GM18858 (cell line): ENCODE data around the gene TIMM10B.

Experiments used
- ATAC-seq: cut with Tn5 transposase; IDR thresholded peaks from one replicate; pipeline ENCODE4 v1.9.1; 2021; ENCODE audit not compliant: unreplicated experiment

The TIMM10B gene

DNA sequence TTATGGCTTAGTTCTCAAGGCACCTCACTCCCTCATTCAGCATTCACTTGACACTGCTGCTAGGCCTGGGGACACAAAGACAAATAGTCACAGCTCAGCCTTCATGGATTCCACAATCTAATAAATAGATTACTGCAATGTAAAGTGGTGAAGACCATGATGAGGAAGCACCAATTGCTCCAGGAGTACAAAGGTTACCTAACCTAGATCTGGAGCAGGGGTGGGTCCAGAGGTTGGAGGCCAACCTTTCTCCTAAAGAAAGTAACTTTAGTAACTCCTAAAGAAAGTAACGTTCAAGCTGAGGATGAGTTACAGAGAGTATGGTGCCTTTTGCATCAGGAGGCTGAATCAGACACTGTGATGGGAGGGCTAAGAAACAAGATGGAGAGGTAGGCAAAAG, 11.7 kb upstream of the TIMM10B start:
- no peak for ATAC-seq

DNA sequence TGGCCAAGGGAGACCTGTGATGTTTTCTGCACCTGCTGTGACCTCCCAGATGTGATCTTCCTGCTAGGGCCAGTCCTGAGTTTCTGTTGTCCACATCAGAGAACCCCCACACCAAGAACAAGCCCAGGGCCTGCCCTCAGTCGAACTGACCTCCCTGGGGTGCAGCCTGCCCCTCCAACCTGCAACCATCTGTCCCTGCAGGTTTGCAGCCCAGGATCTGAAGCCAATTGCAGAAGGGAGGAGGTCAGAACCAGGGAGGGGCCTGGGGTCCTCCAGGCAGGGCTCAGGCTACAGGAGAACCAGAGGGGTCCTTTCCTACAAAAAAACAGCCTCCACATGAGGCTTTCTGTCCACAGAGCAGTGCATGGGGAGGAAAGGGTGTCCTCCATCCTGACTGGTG, 8.4 kb upstream of the TIMM10B start:
- ATAC-seq = no peak

DNA sequence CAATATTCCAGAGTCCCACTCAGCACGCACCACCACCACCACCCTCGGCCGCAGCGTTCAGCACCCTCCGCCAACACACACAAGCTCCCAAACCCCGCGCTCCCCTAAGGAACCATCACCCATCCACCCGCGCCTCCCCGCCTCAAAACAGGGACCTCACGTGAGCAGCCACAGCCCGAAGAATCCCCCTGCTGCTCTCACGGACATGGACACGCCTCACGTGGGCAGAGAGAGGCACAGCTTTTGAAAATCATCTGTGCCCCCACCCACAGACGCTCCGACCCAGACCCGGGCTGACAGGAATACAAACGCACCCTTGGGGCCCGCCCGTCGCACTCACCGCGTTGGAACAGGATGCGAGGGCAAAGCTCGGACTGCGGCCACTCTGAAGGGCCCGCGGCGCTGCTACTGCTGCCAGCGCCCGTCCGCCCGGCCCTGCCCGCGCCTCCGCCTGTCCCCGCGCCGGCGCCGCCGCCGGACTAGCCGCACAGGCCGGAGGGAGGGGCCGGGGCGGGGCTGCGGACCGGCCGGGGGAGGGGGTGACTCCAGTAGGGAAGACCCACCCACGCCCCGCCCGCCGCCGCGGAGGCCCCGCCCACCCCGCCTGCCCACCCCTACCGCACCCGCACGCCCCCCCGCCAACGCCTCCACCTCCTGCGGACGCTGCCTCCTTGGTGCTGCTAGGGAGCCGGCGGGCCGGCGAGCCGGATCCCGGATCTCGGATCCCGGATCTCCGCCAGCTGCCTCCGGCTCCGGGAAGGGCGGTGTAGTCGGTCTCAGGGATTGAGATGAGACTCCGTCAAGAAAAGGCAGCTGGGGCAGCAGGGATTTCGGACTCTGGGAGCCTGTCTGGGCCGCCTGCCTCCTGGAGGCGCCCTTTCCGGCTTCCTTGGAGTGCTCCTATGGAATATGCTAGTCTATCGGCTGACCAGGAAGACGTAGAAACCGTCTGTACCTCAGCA, 7.6 kb upstream of the TIMM10B start, which contains the start of gene TRIM3:
TRIM3 (minus strand) TSS at position 491 of the 962 bp plus-strand sequence. CDS start 8,246 bp downstream, outside the sequence.
- ATAC-seq = no peak

DNA sequence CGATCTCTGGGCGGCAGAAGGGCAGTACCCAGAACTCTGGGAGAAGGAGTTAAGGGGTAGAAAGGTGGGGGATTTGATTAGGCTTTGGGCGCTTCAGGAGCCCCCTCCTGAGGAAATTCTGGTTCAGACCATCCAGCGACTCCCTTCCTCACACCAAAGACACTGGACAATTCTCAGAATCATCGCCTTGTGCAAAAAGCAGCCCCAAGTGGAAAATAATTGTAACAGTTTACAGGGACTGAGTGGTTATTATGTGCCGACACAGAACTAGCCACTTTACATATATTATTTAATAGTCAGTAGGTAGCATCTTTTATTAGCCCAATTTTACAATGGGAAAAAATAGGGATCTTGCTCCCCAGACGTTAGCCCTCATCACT, 6.9 kb upstream of the TIMM10B start:
- no peak for ATAC-seq

DNA sequence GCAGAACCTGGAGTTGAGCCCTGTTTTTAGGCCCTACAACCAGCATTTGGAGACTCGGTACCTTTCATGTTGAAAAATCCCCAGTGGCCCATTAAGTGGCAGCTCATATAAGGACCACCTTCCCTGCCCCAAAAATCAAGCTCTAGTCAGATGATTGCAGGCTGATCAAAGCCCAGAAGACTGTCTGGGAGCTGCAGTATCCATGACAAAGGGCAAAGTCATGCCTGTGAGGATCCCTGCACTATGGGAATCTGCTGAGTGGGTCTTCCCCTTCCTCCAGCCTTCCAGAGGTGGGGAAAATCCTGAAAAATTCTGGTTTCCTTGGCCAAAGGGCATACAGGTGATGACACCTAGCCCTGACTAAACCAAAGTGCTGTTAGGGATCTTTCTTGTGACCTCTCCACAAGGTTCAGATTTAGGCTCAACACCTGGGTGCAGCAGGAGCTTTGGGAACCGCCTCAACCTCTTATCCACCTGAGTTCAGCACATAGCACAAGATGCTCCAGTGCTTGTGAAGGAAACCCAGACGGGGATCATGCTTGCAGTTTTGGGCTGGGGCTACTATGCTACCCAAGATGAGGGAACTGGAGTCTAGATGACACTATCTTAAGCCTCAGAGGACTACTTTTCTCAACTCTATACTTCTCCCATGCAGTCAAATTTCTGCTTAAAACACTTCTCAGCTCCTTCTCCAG, 6.3 kb upstream of the TIMM10B start:
- ATAC-seq = no peak

DNA sequence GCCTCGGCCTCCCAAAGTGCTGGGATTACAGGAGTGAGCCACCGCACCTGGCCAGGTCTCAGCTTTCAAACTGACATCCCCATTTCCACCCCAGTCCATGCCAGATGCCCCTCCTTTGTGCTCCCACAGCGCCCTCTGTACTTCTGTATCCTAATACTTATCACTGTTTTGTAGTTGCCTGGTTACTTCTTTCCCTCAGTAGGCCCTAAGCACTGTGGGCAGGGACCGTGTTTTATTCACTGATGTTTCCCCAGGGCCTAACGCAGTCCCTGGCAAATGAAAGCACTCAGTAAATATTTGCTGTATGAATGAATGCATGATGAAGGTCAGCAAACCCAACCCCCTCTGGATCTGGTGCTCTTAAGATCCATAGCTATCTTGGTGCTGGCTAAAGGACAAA, 5.4 kb upstream of the TIMM10B start:
- ATAC-seq = no peak

DNA sequence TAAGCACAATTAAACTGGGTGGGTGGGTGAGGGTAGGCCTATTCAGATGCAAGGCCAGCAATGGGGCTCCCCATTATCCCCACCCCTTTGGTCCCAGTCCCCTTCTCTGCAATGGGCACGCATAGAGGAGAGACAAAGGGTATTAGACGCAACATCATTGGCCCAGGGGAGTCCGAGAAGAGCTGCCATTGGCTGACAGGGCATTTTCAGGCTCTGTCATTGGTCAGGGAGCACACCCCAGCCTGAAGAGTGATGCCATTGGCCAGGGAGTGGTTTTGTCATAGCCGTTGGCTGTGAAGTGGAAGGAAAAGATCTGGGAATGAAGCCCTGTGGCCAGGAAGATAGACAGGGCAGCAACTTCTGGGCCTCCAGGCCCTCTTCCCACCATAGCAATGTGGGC, 4.7 kb upstream of the TIMM10B start:
- ATAC-seq = no peak

DNA sequence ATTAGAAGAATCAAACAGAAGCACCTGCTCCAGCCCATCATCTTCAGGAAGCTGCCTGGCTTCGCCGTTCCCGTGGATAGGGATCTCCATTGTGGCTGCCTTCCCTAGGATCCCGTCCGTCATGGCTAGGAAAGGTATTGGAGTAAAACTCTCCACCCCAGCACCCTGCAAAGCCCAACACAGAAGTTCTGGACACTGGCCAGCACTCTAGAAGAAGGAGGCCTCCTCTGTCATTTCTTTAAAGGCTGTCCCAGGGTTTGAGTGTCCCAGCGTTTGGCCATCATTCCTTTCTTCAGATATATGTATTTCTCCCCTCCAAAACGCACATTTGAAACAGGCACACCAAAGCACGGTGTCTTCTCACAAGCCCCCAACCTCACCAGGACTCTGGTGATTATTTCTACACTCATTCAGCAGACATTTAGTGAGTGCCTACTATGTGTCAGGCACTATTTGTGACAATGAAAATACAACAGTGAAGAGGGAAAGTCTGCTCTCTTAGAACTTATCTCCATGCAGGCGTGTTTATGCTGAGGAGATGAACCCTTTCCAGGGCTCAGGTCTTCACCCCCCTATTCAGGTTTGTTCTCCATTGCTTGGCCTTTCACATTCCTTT, 894 bp upstream of the TIMM10B start:
- no peak for ATAC-seq

DNA sequence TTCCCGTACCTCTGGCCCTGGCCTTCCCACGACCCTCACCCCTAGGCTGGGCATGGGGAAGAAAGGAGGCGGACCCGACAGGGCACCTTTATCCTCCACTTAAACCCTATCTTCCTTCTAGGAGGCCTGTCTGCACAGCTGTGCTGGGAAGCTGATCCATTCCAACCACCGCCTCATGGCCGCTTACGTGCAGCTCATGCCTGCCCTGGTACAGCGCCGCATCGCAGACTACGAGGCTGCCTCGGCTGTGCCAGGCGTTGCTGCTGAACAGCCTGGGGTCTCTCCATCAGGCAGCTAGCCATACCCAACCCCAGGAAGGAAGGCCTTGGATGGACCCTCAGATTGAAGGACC, 599 bp downstream of the TIMM10B start:
- ATAC-seq = no peak

DNA sequence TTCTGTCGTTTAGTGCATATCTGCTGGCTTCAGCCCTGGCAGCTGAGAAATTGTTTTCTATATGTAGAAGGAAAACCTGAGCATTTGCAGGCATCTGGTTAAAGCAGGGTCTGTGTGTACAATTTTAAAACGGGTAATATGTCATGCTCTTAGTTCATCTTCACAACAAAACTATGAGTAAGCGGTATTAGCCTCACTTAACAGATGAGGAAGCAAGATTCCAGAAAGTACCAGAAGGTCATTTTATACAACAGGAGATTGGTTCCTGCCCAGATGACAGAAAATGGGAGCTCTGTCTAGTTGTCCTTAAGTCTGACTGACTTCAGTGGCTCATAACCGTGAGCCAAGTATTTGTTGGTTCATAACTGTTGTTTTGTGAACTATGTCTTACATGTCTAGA, 1.1 kb downstream of the TIMM10B start:
- ATAC-seq = no peak

DNA sequence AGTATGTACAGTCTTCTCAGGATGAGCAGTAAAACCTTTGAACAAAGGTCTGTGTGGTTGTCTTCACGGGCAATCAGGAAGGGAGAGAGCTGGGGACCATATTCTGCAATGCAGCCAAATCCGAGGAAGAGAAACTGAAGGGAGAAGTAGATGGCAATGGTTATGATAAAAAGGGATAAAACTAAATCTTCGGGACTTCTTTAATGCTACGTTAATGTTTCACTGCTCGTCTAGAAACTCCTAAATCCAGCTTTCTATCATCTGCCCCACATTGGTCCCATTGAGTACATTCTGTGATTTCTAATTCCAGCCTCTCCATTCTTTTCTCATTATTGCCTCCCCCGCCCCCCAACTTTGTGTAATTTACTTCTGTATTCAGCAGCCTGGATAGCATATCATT, 1.7 kb downstream of the TIMM10B start:
- ATAC-seq = no peak

DNA sequence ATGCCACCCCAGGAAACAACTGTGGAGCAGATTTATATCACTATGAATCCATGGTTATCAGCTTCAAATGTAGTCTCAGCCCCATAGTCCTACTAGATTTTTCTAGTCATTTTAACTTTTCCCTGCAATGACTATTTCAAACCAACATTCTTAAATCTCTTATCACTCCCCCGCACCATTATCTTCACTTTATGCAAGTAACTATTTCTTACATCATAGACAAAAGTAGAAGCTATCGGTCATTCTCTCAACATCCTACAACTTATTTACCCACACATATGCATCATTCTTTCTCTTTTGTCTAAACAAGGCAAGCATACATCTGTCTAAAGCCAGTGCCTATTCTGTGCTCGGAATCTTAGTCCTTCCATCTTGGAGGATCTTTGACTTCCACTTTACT, 4.4 kb downstream of the TIMM10B start:
- ATAC-seq = no peak

DNA sequence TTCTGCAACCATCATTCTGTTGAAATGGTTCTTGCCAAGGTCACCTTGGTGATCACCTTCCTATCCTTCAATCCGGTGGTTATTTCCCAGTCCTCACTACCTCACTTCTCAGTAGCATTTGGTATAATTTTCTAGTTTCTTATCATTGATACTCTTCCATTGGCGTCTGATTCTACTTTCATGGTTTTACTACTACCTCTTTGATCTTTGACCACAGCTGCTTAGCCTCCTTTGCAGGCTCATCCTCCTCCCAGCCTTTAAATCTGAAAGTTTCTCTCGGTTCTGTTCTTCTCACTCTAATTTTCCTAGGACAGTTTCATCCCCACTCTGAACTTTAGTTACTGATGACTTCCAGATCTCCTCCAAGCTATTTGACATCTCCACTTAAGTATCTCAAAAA, 5.0 kb downstream of the TIMM10B start:
- no peak for ATAC-seq

DNA sequence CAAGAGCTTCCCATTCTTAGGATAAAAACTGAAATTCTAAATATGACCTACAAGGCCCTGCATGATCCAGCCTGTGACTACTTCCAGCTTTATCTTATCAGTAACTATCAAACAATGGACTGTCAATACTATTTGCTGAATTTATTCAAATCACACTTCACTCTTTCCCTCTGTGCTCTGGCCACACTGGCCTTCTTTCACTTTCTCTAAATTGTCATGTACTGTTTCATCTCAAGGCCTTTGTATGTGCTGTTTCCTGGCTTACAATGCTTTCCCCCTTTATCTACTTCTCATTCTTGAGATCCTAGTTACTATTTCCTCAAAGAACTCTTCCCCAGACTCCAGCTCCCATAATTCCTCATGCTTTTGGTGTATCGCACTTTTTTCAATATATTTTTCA, 5.6 kb downstream of the TIMM10B start:
- ATAC-seq = no peak

DNA sequence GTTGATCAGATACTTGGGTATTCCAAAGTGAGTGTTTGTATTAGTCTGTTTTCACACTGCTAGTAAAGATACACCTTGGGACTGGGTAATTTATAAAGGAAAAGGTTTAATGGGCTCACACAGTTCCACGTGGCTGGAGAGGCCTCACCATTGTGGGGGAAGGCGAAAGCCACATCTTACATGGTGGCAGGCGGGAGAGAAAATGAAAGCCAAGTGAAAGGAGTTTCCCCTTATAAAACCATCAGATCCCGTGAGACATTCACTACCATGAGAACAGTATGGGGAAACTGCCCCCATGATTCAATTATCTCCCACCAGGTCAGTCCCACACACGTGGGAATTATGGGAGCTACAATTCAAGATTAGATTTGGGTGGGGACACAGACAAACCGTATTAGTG, 7.0 kb downstream of the TIMM10B start:
- ATAC-seq = no peak

DNA sequence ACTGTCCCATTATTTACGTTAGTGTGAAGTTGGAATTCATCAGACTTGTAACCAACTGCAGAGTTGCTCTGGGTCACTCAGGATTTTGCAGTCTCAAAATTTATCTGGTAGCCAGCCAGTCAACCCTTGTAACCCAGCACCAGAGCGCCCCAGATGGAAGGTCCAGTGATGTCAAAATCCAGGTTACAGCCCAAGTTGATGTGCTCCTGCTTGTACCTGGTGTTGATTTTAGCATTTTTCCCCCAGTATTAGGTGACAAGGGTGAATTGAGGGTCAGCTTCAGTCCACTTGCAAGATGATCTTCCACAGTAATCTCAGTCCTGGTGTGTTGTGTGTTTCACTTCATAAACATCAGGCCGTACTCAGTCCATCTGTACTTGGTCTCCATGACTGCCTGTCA, 7.5 kb downstream of the TIMM10B start:
- no peak for ATAC-seq

DNA sequence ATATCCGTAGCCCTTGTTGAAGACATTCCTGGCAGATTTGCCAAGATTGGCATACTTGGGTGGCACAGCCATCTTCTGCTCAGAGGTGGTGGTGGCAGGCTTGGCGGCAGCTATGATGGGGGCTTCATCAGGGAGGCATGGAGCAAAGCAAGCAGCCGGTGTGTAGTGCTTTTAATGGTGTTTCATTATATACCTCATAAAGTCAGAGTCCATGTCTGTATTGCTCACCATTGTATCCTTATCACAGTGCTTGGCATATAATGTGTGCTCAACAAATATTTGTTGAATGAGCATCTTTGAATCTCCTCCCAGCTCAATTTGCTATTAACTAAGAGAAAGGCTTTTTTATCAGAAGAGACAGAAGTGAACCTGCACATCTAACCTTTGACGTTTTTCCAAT, 8.0 kb downstream of the TIMM10B start:
- no peak for ATAC-seq

DNA sequence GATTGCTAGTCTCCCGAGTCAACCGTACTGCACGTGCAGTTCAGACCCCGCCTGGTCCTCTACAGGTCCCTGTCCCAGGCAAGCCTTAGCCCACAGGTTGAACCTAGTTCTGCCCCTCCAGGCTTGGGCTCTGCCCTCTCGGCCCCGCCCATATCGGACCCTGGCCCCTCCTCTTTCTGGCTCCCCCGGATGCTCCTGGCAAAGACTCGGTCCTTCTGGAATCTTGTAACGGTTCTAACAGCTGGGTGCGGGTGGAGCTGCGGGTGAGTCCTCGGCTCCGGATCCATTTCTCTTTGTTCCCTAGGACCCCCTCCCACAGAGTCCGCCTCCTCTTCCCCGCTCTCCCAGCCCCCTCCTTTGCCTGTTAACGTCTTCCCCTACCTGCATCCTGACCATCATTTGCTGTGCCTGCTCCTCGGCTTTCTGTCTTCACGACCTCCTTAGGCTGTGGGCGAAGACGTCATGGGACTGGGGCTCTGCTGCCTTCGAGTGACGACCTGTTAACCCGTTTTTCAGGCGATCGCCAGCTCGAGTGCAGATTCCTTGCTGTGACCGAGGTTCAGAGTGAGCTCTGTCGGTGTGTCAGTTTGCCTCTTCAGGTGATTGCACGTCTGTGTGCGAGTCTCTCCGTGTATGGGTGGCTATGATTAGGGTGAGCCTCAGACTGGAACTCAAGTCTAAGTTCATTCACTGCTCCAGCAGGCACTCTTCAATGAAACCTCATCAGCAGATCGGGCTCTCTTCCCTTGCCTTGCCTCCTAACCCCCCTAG, 16.0 kb downstream of the TIMM10B start, which contains the start of gene DNHD1:
DNHD1 (plus strand) TSS at position 212 of the 771 bp plus-strand sequence. CDS start 936 bp downstream, outside the sequence.
- ATAC-seq = no peak

DNA sequence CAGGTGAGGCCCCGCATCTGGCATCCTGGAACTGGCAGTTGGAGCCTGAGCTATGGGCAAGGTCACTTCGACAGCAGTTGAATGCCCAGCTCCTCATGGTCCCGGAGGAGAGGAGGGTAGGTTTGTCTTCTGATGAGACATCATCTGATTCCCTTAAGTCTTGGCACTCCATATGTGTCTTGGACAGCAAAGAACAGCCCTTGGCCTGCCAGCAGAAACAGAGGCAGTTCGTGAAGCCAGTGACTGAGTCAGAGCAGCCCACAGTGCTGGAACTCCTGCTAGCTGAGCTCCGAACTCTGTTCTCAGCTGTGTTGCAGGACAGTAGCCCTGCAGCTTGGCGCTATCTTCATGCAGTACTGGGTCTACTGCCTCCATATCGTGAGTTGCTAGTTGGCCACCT, 16.8 kb downstream of the TIMM10B start:
- no peak for ATAC-seq

DNA sequence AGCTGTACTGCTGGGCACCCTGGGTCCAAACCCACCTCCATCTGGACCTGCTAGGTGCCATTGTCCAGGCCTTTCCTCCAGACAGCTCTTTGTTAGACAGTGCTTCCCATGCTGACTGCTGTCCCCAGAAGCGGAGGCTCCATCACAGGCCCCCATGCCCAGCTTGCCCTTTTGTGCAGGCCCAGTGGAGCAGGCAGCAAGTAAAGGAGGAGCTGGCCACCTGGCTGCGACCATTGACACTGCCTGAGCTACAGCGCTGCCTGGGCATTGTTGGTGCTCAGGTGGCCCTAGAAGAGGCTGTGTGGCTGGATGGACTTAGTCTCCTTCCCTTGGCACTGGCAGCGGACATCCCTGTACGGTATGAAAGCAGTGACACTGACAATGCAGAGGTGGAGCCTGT, 17.2 kb downstream of the TIMM10B start:
- no peak for ATAC-seq

DNA sequence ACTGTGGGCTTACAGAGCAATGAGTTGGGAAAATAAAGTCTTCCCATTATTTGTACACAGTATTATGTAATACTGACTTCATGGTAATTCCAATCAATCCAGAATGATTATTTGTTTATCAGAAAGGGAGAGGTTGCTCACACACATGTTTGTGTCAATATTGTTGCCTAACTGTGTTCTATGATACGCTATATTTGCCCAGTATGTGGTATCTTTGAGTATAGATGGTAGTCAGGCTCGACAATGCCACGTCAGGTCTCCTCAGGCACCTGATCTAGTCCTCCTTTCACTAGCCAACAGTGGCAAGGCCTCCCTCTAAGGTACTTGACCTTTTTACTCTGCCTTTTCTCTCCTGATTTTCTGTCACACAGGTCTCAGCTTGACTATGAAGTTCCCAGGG, 21.1 kb downstream of the TIMM10B start:
- no peak for ATAC-seq
